GM18909 (cell line): Measurements from ENCODE around the gene LRFN5.

ENCODE experiments used
- ATAC-seq: cut with Tn5 transposase; IDR thresholded peaks from one replicate; pipeline ENCODE4 v1.9.1; 2021; ENCODE audit warnings: mild to moderate bottlenecking; ENCODE audit not compliant: unreplicated experiment, poor library complexity

The LRFN5 gene

DNA sequence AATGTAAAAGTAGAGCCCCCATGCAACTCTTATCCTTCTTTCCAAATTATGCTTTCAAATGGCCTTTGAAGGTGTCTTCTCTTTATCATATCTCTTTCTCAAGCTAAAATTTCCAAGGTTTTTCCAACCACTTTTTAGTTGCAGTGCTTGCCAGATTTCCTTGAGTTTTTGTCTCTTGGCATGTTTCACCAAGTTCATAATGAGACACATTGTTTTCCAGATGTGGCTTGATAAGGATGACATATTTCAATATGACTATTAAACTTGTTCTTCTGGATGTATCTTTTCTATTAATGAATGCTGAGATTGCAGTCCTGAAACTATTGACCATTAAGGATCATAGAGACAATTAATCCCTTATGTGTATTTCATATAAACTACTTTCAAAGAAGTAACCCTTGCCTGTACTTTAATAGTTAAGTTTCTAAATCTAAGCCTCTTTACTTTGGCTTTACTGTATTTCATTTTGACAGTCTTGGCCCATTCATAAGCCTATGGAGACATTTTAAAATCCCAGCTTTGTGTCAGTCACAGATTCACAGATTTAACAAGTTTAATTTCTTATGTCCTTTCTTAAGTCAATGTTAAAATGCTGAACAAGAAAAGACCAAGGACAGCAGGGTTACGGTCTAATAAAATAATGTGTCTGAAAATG is 151.5 kb downstream of the LRFN5 start:
- no peak for ATAC-seq

DNA sequence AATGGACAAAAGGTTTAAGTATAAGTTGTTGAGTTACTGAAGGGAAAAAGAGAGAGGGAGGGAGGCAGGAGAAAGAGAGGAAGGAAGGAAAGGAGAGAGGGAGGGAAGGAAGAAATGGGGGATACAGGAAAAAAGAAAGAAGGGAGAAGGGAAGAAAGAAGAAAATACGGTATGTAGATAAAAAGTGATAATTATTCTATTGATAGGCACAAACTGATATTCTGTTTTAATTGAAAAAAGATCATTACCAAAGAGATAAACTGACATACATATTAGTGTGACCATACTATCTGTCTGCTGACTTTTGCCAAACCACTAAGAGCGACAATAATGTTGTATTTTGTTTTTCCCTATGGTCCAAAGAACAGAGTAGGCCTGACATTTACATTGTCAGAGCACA is 154.5 kb downstream of the LRFN5 start:
- no peak for ATAC-seq

DNA sequence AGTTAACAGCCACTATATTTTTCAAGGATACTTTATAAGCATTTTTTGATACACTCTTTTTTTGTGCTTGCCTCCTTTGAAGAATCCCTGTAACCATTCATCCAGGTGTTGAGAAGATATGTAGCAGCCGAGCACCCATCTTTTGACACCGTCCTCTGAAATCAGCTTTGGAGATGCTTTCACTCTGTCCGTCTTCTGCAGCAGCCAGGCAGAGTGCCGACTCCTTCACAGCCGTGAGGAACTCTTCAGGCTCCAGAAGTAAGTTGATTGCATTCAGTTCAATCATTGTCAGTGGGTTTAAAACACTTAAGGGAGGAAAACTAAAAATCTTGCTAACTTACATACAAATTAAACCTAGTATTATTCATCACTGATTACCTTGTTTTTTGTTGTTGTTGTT is 160.1 kb downstream of the LRFN5 start:
- no peak for ATAC-seq

DNA sequence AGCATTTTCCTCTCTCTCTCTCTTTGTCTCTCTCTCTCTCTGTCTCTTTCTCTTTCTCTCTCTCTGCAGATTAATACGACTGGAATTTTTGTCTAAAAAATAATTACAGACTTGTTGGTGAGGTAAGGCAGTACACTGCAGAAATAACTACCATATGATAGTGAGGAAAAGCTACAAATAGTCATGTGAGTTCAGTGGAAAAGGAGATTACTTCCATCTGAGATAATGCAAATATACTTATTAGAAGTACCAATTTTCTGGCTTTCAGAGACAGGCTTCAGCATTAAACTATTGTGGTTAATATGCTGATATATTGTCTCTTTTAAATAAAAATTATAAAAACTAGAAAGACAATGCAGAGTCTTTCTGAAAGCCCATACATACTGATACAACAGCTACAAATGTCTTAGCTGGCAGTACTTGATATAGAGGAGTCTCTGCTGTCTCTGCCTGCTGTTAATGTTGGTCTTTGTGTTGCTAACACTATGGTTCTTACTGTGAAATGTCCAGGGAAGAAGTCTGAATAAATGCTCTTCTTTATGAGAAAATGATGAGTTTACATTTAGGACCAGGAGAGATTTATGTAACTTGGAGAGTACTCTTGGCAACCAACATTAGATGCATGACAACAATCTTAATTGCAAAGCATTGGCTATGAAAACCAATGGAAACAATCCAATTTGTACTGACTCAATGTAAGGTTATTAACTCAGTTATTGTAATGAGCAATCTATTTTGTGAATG is 167.0 kb downstream of the LRFN5 start:
- ATAC-seq = no peak

DNA sequence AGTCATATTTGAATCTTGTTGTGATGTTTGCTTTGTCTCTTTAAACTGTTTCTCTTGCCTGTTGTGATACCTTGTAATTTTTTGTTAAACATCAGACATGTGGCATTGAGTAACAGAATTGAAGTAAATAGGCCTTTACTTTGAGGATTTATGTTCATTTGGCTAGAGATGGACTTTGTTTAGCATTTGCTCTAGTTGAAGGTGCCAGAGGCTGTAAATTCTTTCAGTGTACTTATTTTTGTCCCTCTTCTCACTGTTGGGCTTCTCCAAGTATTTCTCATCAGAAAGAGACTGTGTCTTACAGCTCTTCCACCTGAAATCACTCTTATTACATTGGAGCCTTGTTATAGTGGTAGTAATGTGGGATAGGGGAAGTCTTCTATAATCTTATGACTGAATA is 175.8 kb downstream of the LRFN5 start:
- no peak for ATAC-seq

DNA sequence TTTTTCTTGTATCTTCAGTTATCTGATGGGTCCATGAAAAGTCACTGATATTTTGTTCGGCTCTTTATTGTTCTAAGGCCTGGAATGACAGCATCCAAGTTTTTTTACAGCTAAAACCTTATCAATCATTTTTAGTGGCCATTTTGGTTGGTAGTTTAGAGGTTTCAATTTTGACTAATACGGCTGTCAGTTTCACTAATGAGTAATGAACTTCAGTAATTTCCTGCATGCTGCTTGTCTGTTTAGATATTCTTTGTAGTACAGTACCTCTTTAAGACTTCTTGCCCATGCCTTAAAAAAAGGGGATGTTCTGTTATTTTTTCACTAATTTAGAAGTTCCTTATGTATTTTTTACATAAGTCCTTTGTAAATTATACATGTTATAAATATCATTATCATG is 176.7 kb downstream of the LRFN5 start:
- ATAC-seq = no peak

DNA sequence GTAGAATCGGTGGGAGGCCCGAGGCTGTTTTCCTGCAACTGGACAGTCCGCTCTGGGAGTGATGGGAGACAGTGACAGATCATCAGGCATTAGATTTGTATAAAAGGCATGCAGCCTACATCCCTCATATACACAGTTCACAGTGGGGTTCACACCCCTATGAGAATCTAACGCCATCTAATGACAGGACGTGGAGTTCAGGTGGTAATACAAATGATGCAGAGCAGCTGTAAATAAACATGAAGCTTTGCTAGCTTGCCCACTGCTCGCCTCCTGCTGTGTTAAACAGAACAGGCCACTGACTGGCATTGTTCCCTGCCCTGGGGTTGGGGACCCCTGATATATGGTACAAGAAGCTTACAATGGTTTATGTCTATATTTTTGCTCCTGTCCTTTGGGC is 179.0 kb downstream of the LRFN5 start:
- no peak for ATAC-seq

DNA sequence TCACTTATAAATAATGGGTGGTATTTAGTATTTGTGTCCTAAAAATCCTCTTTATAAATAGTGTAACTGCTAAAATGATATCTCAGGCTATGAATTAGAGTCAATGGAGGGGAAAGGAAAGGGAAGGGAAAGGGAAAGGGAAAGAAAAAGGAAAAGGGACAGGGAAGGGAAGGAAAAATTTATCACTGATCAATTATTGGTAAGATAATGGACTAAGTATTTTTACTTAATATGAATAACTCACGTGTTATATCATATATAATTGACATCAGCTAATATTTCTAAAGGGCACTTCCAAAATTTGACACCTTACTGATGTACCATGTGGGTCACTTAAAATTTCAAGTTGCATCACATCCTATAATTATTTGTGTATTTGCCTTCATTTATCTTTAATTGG is 193.1 kb downstream of the LRFN5 start:
- no peak for ATAC-seq

DNA sequence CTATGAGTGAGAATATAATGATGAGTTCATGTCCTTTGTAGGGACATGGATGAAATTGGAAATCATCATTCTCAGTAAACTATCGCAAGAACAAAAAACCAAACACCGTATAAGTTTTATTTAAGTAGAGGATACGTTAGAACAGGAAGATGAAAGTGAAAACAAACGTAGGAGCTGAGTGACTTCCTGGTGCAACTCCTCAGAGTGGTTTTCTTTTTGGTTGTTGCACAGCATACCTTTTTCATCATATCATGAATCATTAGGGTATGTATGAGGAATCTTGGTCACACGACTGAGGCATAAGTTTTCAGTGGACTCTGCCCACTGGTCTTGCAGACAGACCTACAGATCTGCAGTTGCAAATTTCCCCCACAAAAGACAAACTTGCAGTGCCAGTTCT is 199.0 kb downstream of the LRFN5 start:
- no peak for ATAC-seq

DNA sequence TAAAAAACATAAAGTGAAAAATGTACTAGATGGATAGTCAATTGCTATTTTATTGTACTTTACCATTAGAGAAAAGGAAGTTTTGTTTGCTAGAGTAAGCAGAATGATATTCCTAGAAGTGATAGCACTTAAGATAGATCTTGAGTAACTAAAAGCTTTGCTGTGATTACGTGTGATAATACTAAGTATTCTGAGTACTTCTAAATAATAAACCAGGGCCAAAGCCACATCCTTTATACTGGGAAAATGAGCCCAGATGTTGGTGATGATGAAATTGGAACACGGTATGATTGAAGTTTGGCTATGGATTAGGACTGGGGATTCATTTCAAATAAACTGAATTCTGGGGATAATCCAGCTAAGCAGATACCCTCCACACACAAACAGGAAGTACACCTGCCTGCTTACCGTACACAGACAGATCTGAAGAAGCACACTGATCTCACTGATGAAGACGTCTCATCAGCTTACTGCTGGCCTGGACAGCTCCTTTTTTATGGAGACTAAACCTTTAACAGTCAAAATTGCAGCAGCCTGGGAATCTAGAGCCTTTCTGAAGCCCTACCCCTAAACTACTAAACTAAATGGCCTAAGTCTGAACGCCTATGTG is 199.8 kb downstream of the LRFN5 start:
- ATAC-seq = no peak

DNA sequence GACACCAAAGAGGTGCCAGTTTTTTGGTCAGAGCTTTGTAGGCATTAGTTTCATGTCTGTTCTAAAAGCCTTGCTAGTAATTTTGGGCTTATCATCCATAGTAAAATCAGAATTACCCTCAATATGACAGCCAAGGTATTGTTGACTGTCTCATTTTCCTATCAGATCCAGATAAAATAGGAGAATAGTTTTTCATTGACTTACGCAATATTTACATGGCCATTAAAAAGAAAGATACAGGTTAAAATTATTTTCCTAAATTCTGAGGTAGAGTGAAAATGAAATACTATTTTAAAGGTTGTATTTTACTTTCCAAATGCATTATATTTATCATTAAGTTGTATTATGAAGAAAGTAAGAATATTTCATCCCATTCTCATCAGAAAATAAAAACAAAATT is 203.7 kb downstream of the LRFN5 start:
- ATAC-seq = no peak

DNA sequence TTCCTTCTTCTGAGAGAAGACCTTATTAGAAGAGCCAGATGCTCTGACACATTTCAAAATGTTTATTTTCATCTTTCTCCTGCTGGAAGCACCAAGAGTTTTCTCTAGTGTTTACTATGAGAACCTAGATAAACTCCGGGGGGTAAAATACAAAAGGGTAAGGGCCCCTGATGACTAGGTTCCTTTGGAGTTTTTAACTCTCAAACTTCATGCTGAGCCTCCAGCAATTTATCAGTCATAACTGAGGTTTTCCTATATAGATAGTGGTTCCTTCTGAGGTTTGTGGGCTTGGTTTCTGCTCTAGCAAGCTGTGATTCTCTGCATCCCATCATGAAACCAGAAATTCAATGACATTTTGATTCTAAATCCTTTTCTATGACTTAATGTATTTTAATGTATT is 210.9 kb downstream of the LRFN5 start:
- no peak for ATAC-seq

DNA sequence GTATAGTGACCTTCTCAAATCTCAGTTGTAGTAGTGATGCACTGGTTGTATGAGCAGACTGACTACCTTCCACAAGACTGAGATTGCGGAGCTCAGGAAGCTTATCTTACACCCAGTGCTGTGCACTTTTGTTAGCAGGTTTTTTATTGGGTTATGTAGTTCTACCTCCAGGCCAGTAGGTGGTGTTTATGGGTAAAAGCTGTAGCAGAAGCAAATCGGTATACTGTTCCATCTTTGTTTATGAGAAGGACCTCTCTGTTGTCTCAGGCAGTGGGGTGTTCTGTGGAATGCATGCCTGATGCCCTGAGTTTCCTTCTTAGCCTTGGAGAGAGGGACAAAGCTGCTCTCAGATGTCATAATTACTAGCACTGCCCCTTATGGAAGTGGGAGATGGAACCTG is 217.8 kb downstream of the LRFN5 start:
- ATAC-seq = peak; percentile 65

DNA sequence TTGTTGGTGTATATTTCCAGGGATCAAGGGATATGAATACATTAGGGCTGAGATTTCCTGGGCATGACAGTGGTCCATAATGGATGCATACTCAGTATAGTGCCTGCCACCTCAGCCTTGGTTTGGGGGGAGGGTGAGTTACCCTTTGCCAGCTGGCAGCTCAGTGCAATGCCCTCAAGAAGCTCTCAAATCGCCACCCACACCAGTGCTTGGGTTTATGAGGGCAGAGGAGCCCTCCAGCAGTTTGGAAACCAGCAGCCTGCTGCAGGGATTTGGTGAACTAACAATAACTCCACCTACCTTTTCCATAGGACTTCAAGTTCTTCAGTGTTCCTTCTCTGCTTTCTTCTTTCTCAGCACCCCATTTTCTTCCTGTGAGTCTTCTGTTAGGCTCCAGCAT is 218.9 kb downstream of the LRFN5 start:
- no peak for ATAC-seq

DNA sequence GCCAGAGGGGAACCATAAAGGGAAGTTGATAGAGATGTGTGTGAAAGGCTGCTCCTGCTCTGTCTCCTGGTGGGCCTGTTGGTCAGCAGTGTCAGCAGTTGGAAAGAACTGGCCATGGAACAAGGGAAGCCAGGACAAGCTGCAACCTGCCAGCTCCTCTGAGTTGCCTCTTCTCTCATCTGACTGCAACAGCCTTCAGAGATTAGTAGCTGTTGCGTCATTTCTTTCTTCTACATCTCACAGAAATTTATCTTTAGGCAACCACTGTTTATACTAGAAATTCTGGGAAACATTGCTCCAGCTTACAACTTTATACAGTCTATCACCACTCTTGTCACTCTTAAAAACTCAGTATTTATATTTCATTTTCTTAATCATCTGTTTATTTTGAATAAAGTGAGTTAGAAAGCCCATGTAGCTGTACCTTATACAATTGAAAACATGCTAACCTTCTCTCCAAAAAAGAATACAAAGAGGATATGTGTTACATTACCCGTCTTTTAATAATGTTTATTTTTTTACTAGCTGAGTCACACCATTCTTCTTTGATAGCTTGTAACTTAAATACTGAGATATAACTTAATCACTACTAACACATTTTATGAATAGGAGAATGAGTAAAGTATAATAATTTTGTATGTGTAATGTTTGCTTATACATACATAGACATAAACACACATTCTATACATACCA is 224.2 kb downstream of the LRFN5 start:
- ATAC-seq = no peak

DNA sequence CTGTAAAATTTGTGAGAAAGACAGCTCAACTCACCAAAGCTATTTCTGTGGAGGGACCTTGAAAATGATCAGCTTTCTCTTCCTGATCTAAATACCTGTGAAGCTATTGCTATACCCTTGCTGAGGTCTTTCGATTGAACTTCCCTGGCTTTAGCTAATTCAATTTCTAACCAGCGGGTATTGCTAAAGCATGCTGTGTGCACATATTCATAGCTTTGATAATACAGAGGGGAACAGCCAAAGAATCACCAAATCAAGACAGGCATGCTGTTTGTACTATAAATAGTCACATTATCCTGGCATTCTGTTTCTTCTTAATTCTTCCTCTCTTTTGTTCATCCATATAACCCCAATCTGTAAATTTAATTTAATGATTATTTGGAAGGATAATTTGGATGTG is 233.0 kb downstream of the LRFN5 start:
- no peak for ATAC-seq

DNA sequence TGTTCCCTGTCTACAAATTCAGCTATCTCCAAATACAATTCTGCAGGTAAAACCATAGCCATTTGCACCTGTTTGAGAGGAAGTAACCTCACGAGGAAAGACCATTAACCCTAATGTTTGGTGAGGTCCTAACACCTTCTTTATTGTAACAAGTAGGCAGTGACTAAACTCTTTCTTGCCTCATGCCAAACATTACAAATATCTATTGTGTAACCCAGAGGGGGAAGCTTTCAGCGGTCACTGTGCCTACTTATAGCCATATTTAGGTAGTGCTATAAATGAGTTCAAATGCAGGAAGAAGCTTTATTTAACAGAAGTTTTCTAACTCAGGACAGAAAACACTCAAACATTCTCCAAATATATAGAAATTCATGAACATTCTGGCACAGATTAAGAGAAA is 252.7 kb downstream of the LRFN5 start:
- no peak for ATAC-seq

DNA sequence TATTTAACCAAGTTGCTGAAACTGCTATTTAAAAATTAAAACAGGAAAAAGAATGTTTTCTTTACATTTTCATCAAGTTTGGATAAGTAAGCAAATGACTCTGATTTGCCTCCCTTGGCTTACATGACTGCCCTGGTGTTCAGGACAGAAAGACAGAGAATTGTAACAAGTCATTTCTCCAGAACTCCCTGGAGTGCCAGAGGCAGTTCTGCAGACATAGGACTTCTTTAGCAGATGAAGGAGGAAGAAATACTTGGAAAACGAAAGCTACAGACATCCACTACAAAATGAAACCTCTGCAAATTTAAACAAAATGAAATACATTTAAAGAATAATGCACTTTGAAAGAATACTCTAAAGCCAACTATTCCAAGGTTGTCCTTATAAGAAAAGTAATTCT is 253.9 kb downstream of the LRFN5 start:
- no peak for ATAC-seq

DNA sequence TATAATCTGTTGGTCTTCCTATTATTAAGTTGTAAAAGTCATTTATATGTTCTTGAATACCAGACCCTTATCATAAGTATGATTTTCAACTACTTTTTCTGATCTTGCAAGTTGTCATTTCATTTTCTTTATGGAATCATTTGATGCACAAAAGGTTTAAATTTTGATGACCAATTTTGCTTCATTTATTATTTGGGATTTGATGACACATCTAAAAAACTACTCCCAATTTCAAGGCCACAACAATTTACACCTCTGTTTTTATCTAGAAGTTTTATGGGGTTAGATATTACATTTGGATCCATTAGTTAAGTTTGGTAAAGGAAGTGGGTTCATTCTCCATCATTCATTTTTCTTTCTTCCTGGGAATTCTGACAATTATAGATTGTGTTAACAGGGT is 259.2 kb downstream of the LRFN5 start:
- no peak for ATAC-seq

DNA sequence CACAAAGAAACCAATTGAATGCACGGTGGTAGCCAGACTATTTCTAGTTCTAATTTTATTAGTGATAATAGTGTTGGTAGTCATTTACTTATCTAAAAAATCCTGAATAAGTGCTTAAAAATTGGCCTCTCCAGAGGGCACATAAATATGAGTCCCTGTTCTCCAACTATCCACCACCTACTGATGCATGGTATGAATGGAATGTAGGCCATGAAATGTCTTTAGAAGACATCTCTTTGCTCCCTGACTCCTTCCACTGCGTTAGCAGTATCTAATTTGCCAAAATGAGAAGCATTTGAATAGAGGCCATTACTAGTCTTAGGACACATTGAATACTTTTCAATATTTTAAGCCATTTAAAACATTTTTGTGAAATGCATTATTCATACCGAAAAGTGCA is 261.7 kb downstream of the LRFN5 start:
- no peak for ATAC-seq

DNA sequence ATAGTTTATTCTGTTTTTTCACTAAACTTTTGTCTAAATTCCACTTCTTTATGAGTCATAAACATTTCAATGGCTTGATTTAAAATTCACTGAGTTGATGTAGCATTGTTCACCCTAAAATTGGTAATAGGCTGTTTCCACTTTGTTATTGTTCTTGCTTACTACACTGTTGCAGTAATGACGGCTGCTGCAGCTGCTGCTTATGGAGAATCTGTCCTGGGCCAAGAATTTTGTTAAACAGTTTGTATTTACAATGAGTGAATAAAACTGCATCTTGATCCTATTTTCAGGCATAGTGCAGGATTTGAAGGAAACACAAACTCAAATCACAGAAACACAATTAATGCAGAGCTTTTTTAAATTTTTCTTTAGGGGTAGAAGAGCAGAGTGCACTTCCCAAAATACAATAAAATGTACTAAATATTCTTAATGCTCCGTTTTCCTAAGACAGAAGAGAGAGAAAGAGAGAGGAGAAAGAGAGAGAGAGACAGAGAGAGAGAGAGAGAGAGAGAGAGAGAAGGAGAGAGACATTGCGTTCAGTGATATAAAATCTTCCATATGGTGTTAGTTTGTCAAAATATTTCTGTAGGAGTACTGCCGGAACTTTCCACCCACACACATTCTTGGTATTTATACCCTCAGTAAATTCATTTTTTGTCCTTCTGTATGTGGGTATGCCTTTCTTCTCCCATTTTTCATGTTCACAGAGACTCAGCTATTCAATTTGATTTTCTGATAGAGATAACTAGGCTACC is 266.4 kb downstream of the LRFN5 start:
- no peak for ATAC-seq
